HepG2 (cell line): ENCODE results near the gene LTB4R. TPM values are rescaled to one million over a fixed set of nuclear protein-coding genes. Genes with fewer than 3 reads are reported as not detected.

Source experiments
- HDAC1 ChIP-seq: sonication (generic); formaldehyde crosslinking; IDR thresholded peaks from 2 replicates; pipeline ENCODE4 v1.5.1; 2020; ENCODE audit warnings: mild to moderate bottlenecking, missing genetic modification reagents
- HMGA1 ChIP-seq: sonication (generic); formaldehyde crosslinking; conservative IDR thresholded peaks from 2 replicates; pipeline ENCODE4 v1.4.0; 2020; ENCODE audit warnings: missing genetic modification reagents
- KDM2A ChIP-seq: sonication (generic); formaldehyde crosslinking; IDR thresholded peaks from 2 replicates; pipeline ENCODE4 v1.4.0; 2020; ENCODE audit warnings: low read depth, missing genetic modification reagents, borderline replicate concordance
- KDM5B ChIP-seq: sonication (generic); formaldehyde crosslinking; IDR thresholded peaks from 2 replicates; pipeline ENCODE4 v1.4.0; 2020; ENCODE audit warnings: missing genetic modification reagents, mild to moderate bottlenecking, borderline replicate concordance
- KLF12 ChIP-seq: sonication (generic); formaldehyde crosslinking; IDR thresholded peaks from 2 replicates; pipeline ENCODE4 v1.4.0; 2020; ENCODE audit warnings: missing genetic modification reagents, borderline replicate concordance
- MAFG ChIP-seq: sonication (generic); formaldehyde crosslinking; IDR thresholded peaks from 2 replicates; pipeline ENCODE4 v1.5.1; 2020; ENCODE audit warnings: mild to moderate bottlenecking, missing genetic modification reagents
- NFE2L1 ChIP-seq: sonication (generic); formaldehyde crosslinking; IDR thresholded peaks from 2 replicates; pipeline ENCODE4 v1.4.0; 2020; ENCODE audit warnings: missing genetic modification reagents, mild to moderate bottlenecking, borderline replicate concordance
- ZNF460 ChIP-seq: sonication (generic); formaldehyde crosslinking; IDR thresholded peaks from 2 replicates; pipeline ENCODE4 v1.5.1; 2020; ENCODE audit warnings: missing genetic modification reagents, mild to moderate bottlenecking, borderline replicate concordance
- polyA plus RNA-seq, 8 experiments: library from polyadenylated mRNA; depleted of rRNA in 3 of 8; stranded (reverse) in 7 of 8; unstranded in 1 of 8; fragments of >200 nt; fragmentation: Illumina TruSeq in 4 of 8; extraction: Trizol in 4 of 8; gene quantifications; 2 replicates each; pipeline versions ENCODE4 v1.2.1 to v1.2.3, GENCODE V29; 2011 to 2016; ENCODE audit warnings: low read depth in 4 of 8, missing spikeins in 1 of 8, mixed read lengths in 1 of 8; ENCODE audit not compliant: insufficient read depth in 1 of 8
- total RNA-seq, 5 experiments: library from RNA; depleted of rRNA; stranded (reverse); fragments of >200 nt; fragmentation: Illumina TruSeq; extraction: Trizol; gene quantifications; 2 replicates each; pipeline ENCODE4 v1.2.3, GENCODE V29; 2016; ENCODE audit warnings: low read depth in 1 of 5
- TF ChIP-seq, protein P1 (sequence below): sonication (generic); formaldehyde crosslinking; IDR thresholded peaks from 2 replicates; pipeline ENCODE4 v1.8.0; 2022; ENCODE audit warnings: missing genetic modification reagents, low read depth, mild to moderate bottlenecking, borderline replicate concordance
- TF ChIP-seq, protein P2 (sequence below): sonication (generic); formaldehyde crosslinking; IDR thresholded peaks from 2 replicates; pipeline ENCODE4 v1.5.0; 2020; ENCODE audit warnings: mild to moderate bottlenecking, missing genetic modification reagents

The LTB4R gene
- total and polyA plus RNA-seq, 2 of the 13 experiments (the other 11 are each of a cell fraction or from before 2014, with no cell fraction given), result 3.2 to 8.2 TPM

DNA sequence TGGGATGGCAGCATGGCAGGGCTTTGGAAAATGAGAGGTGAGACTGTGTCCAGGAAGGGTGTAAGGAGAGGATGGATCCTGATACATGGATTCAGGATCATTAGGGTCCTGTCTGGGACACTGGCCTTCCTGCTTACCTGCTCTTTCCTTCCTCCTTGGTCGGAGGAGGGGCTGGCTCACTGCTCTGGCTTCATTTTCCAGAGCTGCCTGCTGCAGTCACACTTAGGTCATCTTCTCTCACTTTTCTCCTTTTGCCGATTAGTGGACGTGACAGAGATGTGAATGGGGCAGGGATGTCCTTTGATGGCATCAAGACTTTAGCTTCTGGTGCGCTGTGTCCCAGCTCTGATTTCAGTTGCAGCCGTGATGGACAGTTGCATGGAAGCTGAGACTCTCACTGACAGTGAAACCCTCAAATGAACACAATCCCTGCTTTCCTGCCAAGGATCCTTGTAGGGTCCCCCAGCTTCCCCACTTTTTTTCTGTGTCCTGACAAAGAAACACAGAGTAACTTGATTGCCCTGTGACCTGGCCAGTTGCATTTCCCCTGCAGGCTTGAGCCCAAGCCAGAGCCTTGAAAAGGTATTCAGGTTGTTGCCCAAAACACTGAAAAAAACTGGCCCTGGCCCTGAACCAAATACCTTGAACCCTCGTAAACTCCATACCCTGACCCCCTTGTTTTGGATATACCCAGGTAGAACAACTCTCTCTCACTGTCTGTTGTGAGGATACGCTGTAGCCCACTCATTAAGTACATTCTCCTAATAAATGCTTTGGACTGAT lies 2.8 kb upstream of the LTB4R start (continued):
- TF ChIP-seq KDM5B (CRISPR knock-in tag) (0 out of 2 replicates have a peak, but pooled peaks have one; percentile 16), HDAC1 (CRISPR knock-in tag) (no peak), KLF12 (CRISPR knock-in tag) (no peak), HMGA1 (0 out of 2 replicates have a peak, but pooled peaks have one; percentile 87), ZNF460 (CRISPR knock-in tag) (no peak), MAFG (CRISPR knock-in tag) (no peak), NFE2L1 (CRISPR knock-in tag) (peak; percentile 52; the same call in 1 of the 2 replicates), KDM2A (0 out of 2 replicates have a peak, but pooled peaks have one; percentile 6)
- TF ChIP-seq, protein P1, sequence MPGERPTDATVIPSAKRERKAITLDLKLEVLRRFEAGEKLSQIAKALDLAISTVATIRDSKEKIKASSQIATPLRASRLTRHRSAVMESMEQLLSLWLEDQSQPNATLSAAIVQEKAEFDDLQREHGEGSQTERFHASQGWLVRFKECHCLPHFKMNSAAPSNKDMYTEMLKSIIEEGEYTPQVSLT (CRISPR knock-in tag), result no peak
- TF ChIP-seq, protein P2, sequence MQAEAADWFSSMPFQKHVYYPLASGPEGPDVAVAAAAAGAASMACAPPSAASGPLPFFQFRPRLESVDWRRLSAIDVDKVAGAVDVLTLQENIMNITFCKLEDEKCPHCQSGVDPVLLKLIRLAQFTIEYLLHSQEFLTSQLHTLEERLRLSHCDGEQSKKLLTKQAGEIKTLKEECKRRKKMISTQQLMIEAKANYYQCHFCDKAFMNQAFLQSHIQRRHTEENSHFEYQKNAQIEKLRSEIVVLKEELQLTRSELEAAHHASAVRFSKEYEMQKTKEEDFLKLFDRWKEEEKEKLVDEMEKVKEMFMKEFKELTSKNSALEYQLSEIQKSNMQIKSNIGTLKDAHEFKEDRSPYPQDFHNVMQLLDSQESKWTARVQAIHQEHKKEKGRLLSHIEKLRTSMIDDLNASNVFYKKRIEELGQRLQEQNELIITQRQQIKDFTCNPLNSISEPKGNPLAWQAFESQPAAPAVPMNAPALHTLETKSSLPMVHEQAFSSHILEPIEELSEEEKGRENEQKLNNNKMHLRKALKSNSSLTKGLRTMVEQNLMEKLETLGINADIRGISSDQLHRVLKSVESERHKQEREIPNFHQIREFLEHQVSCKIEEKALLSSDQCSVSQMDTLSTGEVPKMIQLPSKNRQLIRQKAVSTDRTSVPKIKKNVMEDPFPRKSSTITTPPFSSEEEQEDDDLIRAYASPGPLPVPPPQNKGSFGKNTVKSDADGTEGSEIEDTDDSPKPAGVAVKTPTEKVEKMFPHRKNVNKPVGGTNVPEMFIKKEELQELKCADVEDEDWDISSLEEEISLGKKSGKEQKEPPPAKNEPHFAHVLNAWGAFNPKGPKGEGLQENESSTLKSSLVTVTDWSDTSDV (CRISPR knock-in tag), result peak; percentile 53; the same call in 1 of the 2 replicates
